Activated T-helper 2 cell treated with anti-CD3 and anti-CD28 coated beads, Interferon-gamma antibody, Interleukin-2, Interleukin-4, amounts not matched to agents 10 μg/mL and 5 μg/mL and 100 μg/mL, durations not matched to agents 14 hours and 24 hours and 36 hours (primary cell): ENCODE measurements around the gene CLEC16A. TPM values are rescaled to one million over a fixed set of nuclear protein-coding genes. Genes with fewer than 3 reads are reported as not detected.
A peak's percentile ranks its signal among the peaks of the same experiment; 100 is the strongest.

Source experiments
- DNase-seq: peaks from one replicate; pipeline ENCODE4 v3.0.0; 2021; ENCODE audit warnings: low spot score
- H3K27ac Mint-ChIP-seq: one replicate; pipeline ENCODE4 v1.8.0; 2021; ENCODE audit warnings: mixed read lengths
- H3K27me3 Mint-ChIP-seq: one replicate; pipeline ENCODE4 v1.8.0; 2021; ENCODE audit warnings: low read depth, mixed read lengths
- H3K36me3 Mint-ChIP-seq: one replicate; pipeline ENCODE4 v1.8.0; 2021; ENCODE audit warnings: low read depth, mixed read lengths
- H3K4me1 Mint-ChIP-seq: one replicate; pipeline ENCODE4 v1.8.0; 2021; ENCODE audit warnings: low read depth, mixed read lengths
- H3K4me3 Mint-ChIP-seq: one replicate; pipeline ENCODE4 v1.8.0; 2021; ENCODE audit warnings: low read depth, mild to moderate bottlenecking, moderate library complexity, mixed read lengths
- H3K9me3 Mint-ChIP-seq: one replicate; pipeline ENCODE4 v1.8.0; 2021; ENCODE audit warnings: mixed read lengths
- intact Hi-C: fragments of 100-400 bp; cut with micrococcal nuclease; formaldehyde crosslinking; loops from one replicate; pipeline ENCODE4 v1.15.1; 2023
- total RNA-seq: library from RNA; stranded (reverse); gene quantifications from 2 replicates; pipeline ENCODE4 v1.2.3, GENCODE V29; 2022

CLEC16A gene
- total RNA-seq, 1 donor from 2014 or later: 48.7 TPM

DNA sequence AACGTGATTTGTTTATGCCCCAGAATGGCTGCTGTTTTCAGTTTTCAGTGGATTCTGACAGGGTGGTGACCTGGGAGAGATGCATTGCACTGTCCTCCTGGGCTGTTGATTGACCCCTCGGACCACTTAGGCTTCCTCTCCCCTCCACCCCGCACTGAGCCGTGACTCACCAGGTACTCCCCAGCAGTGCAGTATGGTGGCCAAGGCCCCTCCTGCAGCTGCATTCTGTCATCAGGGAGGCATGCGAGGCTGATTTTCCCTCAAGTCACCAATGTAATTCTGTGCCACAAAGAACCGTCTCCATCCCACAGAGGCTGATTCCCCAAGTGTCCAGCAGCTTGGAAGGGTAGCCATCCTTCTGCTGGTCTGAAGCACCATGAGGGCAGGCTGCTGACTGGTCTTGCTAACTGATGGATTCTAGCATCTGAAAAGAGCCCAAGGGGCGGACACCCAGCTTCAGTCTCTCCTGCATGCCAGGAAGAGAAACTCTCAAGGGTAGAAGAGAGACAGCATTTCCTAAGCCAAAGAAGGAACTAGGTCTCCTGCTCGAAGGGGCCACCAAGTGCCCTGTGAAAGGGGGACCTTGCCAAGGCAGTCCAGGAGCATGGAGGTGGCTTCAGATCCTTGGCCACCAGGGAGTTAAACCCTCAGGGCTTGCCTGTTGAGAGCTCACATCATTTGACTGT lies 163.6 kb downstream of the CLEC16A start:
- intact Hi-C loops: no loop called here
- Mint-ChIP-seq H3K36me3 (peaks cover 66% of the 10 kb centered on the region), H3K4me1 (peaks cover 71% of the 10 kb centered on the region), H3K27ac (peak overlapping the region; percentile 22), H3K9me3 (peaks cover 4% of the 10 kb centered on the region), H3K27me3 (no peaks in the 10 kb centered on the region), H3K4me3 (no peak overlapping the region)
- no peak for DNase-seq

DNA sequence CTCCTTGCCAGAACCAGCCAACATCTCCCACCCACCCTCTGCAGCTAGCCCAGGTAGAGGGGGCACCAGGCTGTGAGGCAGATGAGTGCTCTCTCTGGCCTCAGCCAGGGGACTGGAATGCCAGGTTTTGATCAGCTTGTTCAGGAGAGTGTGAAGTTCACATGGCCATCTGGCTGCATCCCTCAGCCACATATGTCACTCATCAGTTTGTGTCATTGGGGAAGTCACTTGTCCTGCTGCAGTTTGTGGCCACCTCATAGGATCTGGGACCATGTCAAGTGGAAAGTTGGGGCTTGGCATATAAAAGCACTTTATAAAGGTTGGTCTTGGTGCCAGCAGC lies 164.1 kb downstream of the CLEC16A start:
- intact Hi-C loops: no loop called here
- Mint-ChIP-seq H3K36me3 (peaks cover 65% of the 10 kb centered on the region), H3K27me3 (no peaks in the 10 kb centered on the region), H3K27ac (peak overlapping the region; percentile 39), H3K4me1 (peaks cover 74% of the 10 kb centered on the region), H3K9me3 (peaks cover 4% of the 10 kb centered on the region), H3K4me3 (no peak overlapping the region)
- no peak for DNase-seq

DNA sequence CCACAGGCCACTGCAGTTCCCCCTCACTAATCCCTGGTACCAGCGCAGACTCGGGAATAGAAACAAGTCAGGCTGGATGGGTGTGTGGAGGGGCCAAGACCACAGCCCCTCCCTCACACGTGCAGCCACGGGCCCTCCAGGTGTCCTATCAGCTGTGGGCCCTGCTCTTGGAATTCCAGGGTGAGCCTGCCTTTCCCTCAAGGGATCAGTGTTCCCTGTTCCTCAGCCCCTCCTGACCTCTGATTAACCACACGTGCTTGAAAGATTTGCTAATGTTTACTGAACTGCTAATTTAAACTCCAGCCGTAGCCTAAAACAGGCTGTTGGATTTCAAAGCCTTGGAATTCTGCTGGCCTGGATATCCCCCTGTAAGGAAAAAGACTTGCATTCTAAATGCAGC lies 165.2 kb downstream of the CLEC16A start:
- no peak for DNase-seq
- H3K36me3 Mint-ChIP-seq: peaks cover 60% of the 10 kb centered on the region
- intact Hi-C loops: no loop called here
- no peaks in the 10 kb centered on the region for H3K27me3 Mint-ChIP-seq
- H3K9me3 Mint-ChIP-seq: peaks cover 4% of the 10 kb centered on the region
- peak overlapping the region; percentile 53 for H3K27ac Mint-ChIP-seq
- H3K4me1 Mint-ChIP-seq: peaks cover 77% of the 10 kb centered on the region
- no peak overlapping the region for H3K4me3 Mint-ChIP-seq

DNA sequence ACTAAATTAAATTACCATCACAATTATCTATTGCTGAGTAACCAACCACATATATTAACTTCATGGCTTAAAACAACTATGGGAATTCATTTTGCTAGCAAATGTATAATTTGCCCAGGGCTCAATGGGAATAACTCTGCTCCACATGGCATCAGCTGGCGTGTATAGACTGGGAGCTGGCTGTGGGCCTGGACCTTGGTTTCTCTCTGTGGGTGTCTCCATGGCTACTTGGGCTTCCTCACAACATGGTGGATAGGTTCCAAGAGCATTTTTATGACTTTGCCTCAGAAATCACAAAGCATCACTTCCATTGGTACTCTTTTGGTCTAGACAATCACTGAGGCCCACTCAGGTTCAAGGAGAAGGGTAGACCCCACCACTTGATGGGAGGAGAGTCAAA lies 166.8 kb downstream of the CLEC16A start:
- peaks cover 71% of the 10 kb centered on the region for H3K4me1 Mint-ChIP-seq
- no peaks in the 10 kb centered on the region for H3K27me3 Mint-ChIP-seq
- no peak for DNase-seq
- peaks cover 51% of the 10 kb centered on the region for H3K36me3 Mint-ChIP-seq
- intact Hi-C loops: loop anchor here (5.0 kb wide), 1 partner anchor 34 kb away; no protein-coding TSS in a partner anchor
- no peak overlapping the region for H3K4me3 Mint-ChIP-seq
- peak overlapping the region; percentile 8 for H3K27ac Mint-ChIP-seq
- H3K9me3 Mint-ChIP-seq: peaks cover 4% of the 10 kb centered on the region

DNA sequence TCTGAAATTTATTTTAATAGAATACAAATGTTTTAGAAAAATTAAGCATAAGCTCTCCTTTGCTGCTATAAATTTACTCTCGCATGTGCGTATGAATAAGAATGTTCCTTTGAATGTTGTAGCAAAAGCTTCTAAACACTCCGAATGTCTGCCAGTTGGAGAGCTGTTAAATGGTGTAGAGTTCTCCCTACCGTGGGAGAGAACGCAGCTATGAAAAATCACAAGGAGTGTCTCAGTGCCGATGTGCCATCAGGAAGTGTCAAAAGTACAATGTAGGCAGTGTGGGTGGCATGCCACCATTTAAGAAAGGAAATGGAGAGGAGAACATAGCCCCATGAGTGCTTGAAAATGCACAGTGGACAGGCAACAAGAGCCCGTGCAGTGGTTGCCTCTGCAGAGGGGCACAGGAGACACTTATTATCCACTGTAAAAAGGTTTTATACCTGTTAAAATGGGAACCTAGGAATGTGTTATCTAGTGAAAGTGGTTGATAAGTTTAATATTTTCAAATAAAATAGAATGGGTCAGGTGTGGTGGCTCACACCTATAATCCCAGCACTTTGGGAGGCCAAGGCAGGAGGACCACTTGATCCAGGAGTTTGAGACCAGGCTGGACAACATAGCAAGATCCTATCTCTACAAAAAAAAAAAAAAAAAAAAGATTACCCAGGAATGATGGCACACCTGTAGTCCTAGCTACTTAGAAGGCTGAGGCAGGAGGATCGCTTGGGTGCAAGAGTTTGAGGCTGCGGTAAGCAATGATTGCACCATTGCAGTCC lies 167.7 kb downstream of the CLEC16A start:
- DNase-seq: no peak
- no peaks in the 10 kb centered on the region for H3K27me3 Mint-ChIP-seq
- peaks cover 58% of the 10 kb centered on the region for H3K36me3 Mint-ChIP-seq
- no peak overlapping the region for H3K4me3 Mint-ChIP-seq
- peak overlapping the region; percentile 62 for H3K27ac Mint-ChIP-seq
- H3K9me3 Mint-ChIP-seq: peaks cover 4% of the 10 kb centered on the region
- H3K4me1 Mint-ChIP-seq: peaks cover 73% of the 10 kb centered on the region
- intact Hi-C loops: loop anchor here (5.0 kb wide), 1 partner anchor 35 kb away; no protein-coding TSS in a partner anchor

DNA sequence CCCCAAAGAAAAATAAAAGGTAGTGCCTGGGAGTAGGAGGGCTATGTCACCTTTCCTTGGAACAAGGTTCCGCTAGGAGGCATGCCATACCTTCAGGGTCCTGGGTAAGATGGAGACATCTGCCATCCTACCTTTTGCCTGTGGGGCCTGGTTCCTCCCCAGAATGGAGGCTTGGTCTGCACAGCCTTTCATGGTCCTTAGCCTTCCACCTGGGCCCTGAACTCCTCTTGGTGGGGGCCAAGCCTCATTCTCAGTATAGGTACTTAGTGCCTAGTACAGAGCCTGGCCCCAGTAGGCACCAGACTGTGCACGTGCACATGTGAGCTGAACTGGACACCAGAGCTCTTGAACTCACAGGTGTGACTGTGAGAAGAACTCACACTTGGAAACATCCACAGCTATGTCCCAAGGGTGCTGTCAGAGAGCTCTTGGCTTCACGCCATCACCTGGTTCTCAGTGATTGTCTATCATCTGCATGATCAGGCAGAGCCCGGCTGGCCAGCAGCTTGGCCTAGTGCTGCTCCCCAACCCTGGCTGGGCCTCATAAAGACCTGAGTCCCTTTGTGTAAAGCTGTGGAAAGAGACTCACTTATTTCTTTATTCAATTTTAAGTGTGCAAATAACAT lies 168.5 kb downstream of the CLEC16A start:
- Mint-ChIP-seq H3K27me3 (no peaks in the 10 kb centered on the region), H3K9me3 (peaks cover 4% of the 10 kb centered on the region), H3K4me1 (peaks cover 68% of the 10 kb centered on the region), H3K27ac (peak overlapping the region; percentile 91), H3K4me3 (peak overlapping the region; percentile 60), H3K36me3 (peaks cover 55% of the 10 kb centered on the region)
- intact Hi-C loops: loop anchor here (5.0 kb wide), 1 partner anchor 36 kb away; no protein-coding TSS in a partner anchor
- no peak for DNase-seq

DNA sequence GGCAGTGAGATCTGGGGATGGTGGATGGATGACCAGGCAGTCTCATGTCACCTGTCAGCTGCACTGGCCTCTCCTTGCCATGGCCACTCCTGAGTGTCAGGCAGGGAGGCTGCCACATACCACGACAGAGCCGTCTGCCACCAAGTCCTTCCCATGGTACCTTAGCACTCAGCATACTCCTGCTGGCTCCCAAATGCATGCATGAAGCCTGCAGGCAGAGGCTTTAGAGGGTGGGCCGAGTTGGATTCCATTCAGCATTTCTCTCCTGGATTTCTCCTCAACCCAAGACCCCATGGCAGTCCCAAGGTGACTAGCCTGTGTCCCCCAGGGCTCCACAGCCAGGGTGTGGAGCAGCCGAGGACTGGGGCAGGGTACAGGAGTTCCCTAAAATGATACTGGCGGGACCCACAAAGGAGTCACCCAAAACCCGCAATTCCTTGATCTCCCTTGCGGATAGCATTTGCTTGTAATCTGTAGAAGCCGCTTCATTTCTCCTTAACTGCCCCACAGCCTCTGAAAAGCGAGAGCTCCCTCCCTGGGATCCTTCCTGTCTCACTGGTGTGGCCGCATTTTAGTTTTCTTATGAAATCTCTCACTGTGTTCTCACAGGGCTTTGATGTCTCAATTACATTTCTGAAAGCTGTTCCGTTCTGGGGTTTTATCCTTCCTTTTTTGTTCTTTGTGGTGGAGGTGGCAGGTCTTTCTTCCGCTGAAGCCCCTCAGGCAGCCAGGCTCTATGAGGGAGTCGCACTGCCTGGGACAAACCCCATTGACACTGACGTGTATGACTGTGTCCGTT lies 170.2 kb downstream of the CLEC16A start:
- no peak for DNase-seq
- Mint-ChIP-seq H3K4me3 (peak overlapping the region; percentile 60), H3K27me3 (no peaks in the 10 kb centered on the region), H3K4me1 (peaks cover 67% of the 10 kb centered on the region), H3K36me3 (peaks cover 60% of the 10 kb centered on the region), H3K9me3 (peaks cover 4% of the 10 kb centered on the region), H3K27ac (peak overlapping the region; percentile 91)
- intact Hi-C loops: loop anchor here (1.0 to 5.0 kb wide), 5 partner anchors 9 to 46 kb away; no protein-coding TSS in a partner anchor

DNA sequence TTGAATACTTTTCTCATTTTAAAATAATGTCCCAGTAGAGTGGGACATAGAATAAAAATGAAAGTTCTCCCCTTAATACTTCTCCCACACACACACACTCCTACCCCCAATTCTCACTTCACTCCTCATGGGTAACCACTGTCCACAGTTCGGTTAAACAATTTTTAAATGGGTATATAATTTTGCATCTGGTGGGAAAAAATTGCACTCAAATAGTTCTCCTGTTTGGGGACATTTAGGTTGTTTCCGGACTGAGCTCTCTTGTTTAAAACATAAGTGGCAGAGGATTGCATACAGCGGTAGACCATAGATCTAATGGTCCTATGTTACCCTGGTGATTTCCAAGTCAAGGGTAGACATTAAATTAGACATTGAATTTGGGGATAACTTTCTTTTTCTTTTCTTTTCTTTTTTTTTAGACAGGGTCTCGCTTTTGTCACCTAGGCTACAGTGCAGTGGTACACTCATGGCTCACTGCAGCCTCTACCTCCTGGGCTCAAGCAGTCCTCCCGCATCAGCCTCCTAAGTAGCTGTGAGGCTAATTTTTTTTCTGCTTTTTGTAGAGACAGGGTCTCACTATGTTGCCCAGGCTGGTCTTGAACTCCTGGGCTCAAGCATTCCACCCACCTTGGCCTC lies 173.3 kb downstream of the CLEC16A start:
- intact Hi-C loops: no loop called here

DNA sequence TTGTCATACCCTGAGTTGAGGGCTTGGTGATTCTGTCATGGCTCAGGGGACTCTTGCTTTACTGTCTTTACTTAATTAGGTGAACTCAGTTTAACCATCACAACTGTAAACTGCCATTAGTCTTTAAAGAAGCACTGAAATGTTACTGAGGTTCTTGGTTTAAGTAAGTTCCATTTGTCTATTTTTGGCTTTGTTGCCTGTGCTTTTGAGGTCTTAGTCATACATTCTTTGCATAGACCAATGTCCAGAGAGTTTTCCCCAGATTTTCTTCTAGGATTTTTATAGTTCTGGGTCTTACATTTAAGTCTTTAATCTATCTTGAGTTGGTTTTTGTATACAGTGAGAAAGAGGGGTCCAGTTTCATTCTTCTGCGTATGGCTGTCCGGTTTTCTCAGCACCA lies 174.1 kb downstream of the CLEC16A start:
- intact Hi-C loops: no loop called here
- Mint-ChIP-seq H3K4me3 (no peak overlapping the region), H3K27ac (peak overlapping the region; percentile 24), H3K36me3 (peaks cover 63% of the 10 kb centered on the region), H3K27me3 (no peaks in the 10 kb centered on the region), H3K4me1 (peaks cover 57% of the 10 kb centered on the region), H3K9me3 (no peaks in the 10 kb centered on the region)
- DNase-seq: no peak

More for the DNA sequence above, 173.3 kb downstream of the CLEC16A start:
- Mint-ChIP-seq H3K4me1 (peaks cover 62% of the 10 kb centered on the region), H3K9me3 (no peaks in the 10 kb centered on the region), H3K4me3 (no peak overlapping the region), H3K27me3 (no peaks in the 10 kb centered on the region), H3K27ac (peak overlapping the region; percentile 24), H3K36me3 (peaks cover 60% of the 10 kb centered on the region)
- DNase-seq: no peak

DNA sequence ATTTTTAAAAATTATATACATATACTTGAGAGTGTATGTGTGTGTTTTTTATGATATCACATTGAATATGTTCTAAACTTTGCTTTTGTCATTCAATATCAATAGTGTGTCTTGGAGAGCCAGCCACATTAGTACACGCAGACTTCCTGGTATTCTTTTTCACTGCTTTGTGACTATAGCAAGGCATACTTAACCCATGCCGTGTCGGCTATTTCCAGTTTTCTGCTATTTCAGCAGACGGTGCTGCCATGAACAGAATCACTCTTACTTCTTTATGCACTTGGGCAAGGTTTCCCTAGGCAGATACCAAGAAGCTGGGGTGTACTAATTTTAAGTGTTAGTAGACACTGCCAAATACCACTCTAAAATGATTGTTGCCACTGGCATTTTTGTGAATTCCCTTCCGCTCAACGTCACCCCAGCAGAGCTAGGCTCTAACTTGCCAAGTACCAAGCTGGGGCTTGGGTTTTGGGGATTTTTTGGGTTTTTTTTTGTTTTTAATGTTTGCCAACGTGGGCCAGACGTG lies 176.8 kb downstream of the CLEC16A start:
- no peaks in the 10 kb centered on the region for H3K27me3 Mint-ChIP-seq
- no peaks in the 10 kb centered on the region for H3K9me3 Mint-ChIP-seq
- H3K36me3 Mint-ChIP-seq: peaks cover 73% of the 10 kb centered on the region
- H3K27ac Mint-ChIP-seq: no peak overlapping the region
- H3K4me3 Mint-ChIP-seq: no peak overlapping the region
- no peak for DNase-seq
- peaks cover 46% of the 10 kb centered on the region for H3K4me1 Mint-ChIP-seq
- intact Hi-C loops: no loop called here

DNA sequence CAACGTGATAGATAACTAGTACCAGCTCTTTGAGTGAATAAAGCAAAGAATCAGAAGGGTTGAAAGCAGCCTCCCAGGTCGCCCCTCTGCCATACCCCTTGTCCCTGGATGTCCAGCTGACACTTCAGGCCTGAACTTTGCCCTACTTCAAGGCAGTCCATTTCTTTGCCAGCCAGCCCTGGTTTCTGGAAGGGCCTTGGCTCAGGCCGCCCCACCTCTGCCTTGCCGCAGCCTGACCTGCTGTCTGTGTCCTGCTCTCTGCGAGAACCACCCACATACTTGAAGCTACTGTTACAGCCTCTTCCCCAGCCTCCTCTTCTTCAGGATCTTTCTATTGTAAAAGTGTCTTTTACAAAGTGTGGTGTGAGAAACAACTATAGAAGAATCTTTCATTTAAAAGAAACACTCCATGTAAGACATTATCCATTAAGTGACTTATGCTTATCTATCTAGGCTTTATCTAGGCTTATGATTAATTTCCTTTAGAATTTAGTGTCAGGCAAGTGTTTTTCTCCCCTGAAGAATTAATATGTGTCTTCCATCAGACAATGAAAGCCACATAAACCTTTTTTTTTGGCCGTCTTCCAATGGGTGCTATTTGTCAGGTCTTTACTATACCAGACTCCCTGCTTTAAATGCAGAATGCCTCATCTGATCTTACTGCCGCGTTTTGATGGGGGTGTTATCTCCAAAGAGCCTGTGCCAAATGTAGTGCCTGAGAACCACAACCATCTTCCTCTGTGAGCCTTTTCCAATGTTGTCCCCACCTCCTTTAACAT lies 177.7 kb downstream of the CLEC16A start:
- Mint-ChIP-seq H3K27me3 (no peaks in the 10 kb centered on the region), H3K9me3 (no peaks in the 10 kb centered on the region), H3K36me3 (peaks cover 74% of the 10 kb centered on the region), H3K27ac (peak overlapping the region; percentile 70), H3K4me3 (no peak overlapping the region), H3K4me1 (peaks cover 49% of the 10 kb centered on the region)
- DNase-seq: no peak
- intact Hi-C loops: no loop called here
